Neural cell (in vitro differentiated cells): ENCODE results near the gene NRXN2. TPM values are rescaled to one million over a fixed set of nuclear protein-coding genes. Genes with fewer than 3 reads are reported as not detected.

Experiments
- H2AFZ ChIP-seq: fragments of 200-600, 300-800 bp; sonication (generic), shearing (Covaris generic); 2 replicates; pipeline ENCODE4 v1.6.0; 2014; ENCODE audit warnings: low read depth, mild to moderate bottlenecking, antibody characterized with exemption, low read length, moderate library complexity
- H3F3A ChIP-seq: fragments of 200-600 bp; shearing (Covaris generic); 2 replicates; pipeline ENCODE4 v1.6.1; 2016; ENCODE audit warnings: mild to moderate bottlenecking, moderate library complexity, mixed read lengths, antibody characterized with exemption, low read length; ENCODE audit not compliant: insufficient read depth, poor library complexity, severe bottlenecking
- H3K27ac ChIP-seq: fragments of 200-600, 300-800 bp; sonication (generic), shearing (Covaris generic); 2 replicates; pipeline ENCODE4 v1.5.1; 2014; ENCODE audit warnings: mild to moderate bottlenecking, low read length, moderate library complexity
- H3K27me3 ChIP-seq: fragments of 300-800, 200-600 bp; sonication (generic), shearing (Covaris generic); 2 replicates; pipeline ENCODE4 v1.6.0; 2014; ENCODE audit warnings: mild to moderate bottlenecking, low read depth, low read length, moderate library complexity; ENCODE audit not compliant: insufficient read depth
- H3K36me3 ChIP-seq: fragments of 300-800, 200-600 bp; sonication (generic), shearing (Covaris generic); 2 replicates; pipeline ENCODE4 v1.5.1; 2014; ENCODE audit warnings: mild to moderate bottlenecking, antibody characterized with exemption, low read length, moderate library complexity; ENCODE audit not compliant: insufficient read depth
- H3K4me2 ChIP-seq: fragments of 300-800, 200-600 bp; sonication (generic), shearing (Covaris generic); 2 replicates; pipeline ENCODE4 v1.6.0; 2014; ENCODE audit warnings: mild to moderate bottlenecking, low read length
- H3K4me3 ChIP-seq: fragments of 300-800, 200-600 bp; sonication (generic), shearing (Covaris generic); 2 replicates; pipeline ENCODE4 v1.5.1; 2014; ENCODE audit warnings: mild to moderate bottlenecking, low read length, moderate library complexity
- H3K79me2 ChIP-seq: fragments of 200-600 bp; shearing (Covaris generic); replicated peaks from 2 replicates; pipeline ENCODE4 v1.6.0; 2014; ENCODE audit warnings: mild to moderate bottlenecking, low read length, moderate library complexity; ENCODE audit not compliant: insufficient read depth
- H3K9ac ChIP-seq: fragments of 300-800, 200-600 bp; sonication (generic), shearing (Covaris generic); 2 replicates; pipeline ENCODE4 v1.6.1; 2016; ENCODE audit warnings: mild to moderate bottlenecking, low read length, mixed read lengths
- H3K9me2 ChIP-seq: fragments of 200-600 bp; shearing (Covaris generic); 2 replicates; pipeline ENCODE4 v1.6.1; 2016; ENCODE audit warnings: mild to moderate bottlenecking, low read length, mixed read lengths; ENCODE audit not compliant: insufficient read depth
- H3K9me3 ChIP-seq: fragments of 200-600, 300-800 bp; sonication (generic), shearing (Covaris generic); 2 replicates; pipeline ENCODE4 v1.6.1; 2016; ENCODE audit warnings: mild to moderate bottlenecking, mixed run types, low read length, moderate library complexity, mixed read lengths
- H4K20me1 ChIP-seq: fragments of 200-600 bp; shearing (Covaris generic); 2 replicates; pipeline ENCODE4 v1.6.1; 2016; ENCODE audit warnings: mild to moderate bottlenecking, mixed run types; ENCODE audit not compliant: insufficient read depth
- EP300 ChIP-seq: fragments of 450-650 bp; conservative IDR thresholded peaks from 2 replicates; pipeline ENCODE4 v1.6.1; 2014; ENCODE audit warnings: antibody characterized with exemption, mild to moderate bottlenecking, moderate library complexity; ENCODE audit not compliant: poor library complexity, severe bottlenecking
- EZH2 ChIP-seq: fragments of 200-600, 300-800 bp; shearing (Covaris generic), sonication (generic); IDR thresholded peaks from 2 replicates; pipeline ENCODE4 v1.6.1; 2014; ENCODE audit warnings: antibody characterized with exemption, low read length, borderline replicate concordance, mild to moderate bottlenecking; ENCODE audit not compliant: insufficient read depth, poor library complexity, severe bottlenecking
- MXI1 ChIP-seq: fragments of 450-650 bp; conservative IDR thresholded peaks from 2 replicates; pipeline ENCODE4 v1.6.1; 2014; ENCODE audit warnings: antibody characterized with exemption, mild to moderate bottlenecking; ENCODE audit not compliant: poor library complexity, severe bottlenecking
- POLR2AphosphoS5 ChIP-seq: IDR thresholded peaks from 2 replicates; pipeline ENCODE4 v1.6.1; 2012
- RAD21 ChIP-seq: fragments of 450-650 bp; conservative IDR thresholded peaks from 2 replicates; pipeline ENCODE4 v1.6.1; 2014; ENCODE audit warnings: antibody characterized with exemption, mild to moderate bottlenecking, moderate library complexity
- SMC3 ChIP-seq: fragments of 450-650 bp; conservative IDR thresholded peaks from 2 replicates; pipeline ENCODE4 v1.6.1; 2014; ENCODE audit warnings: antibody characterized with exemption, mild to moderate bottlenecking, moderate library complexity; ENCODE audit not compliant: poor library complexity
- TAF1 ChIP-seq: IDR thresholded peaks from 2 replicates; pipeline ENCODE4 v1.6.1; 2012; ENCODE audit warnings: low read depth
- polyA plus RNA-seq: library from polyadenylated mRNA; depleted of rRNA; stranded (reverse); fragments of >200 nt; gene quantifications from 2 replicates; pipeline ENCODE4 v1.2.3, GENCODE V29; 2014
- TF ChIP-seq, protein P1 (sequence below): fragments of 450-650 bp; IDR thresholded peaks from 2 replicates; pipeline ENCODE4 v1.5.1; 2014; ENCODE audit warnings: antibody characterized with exemption, mild to moderate bottlenecking, moderate library complexity; ENCODE audit not compliant: poor library complexity, severe bottlenecking
- TF ChIP-seq, protein P2 (sequence below): IDR thresholded peaks from 2 replicates; pipeline ENCODE4 v1.6.1; 2012; ENCODE audit warnings: borderline replicate concordance

NRXN2 gene
- polyA plus RNA-seq, 1 donor from 2014 or later = 68.0 TPM

DNA sequence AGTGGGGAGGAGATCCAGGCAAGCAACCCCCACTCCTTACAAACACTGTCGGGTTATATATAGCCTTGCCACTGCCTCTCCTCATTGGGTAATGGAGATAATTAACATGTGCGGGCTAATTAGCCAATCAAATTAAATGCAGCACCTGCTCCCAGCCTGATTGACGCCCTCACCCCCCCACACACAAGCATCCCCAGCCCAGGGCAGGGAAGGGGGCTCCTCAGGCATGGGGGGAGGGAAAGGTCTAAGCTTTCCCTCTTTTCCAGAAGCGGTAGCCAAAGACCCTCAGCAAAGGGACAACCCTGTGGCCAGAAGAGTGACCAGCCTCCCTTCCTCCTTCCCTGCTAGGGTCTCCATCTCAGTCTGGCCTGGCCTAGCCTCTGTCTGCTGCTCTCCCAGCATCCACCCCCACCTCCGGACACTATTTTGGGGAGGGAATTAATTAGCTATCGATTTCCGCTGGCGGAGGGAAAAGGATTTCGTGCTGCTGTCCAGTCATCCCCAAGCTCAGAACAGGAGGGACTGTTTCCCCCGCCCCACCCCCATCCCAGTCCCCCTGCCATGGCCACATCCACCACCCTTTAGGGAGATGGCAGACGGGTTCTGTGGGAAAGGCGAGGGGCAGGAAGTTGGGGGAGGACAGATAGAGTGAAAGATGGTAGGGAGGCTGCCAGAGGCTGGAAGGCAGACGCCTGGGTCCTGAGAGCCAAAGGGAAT, 7.1 kb downstream of the NRXN2 start:
- Histone ChIP-seq H3K9me2 (no peaks in the 10 kb centered on the region), H3F3A (no peaks in the 10 kb centered on the region), H3K4me3 (peak overlapping the region; percentile 64), H3K9ac (peak overlapping the region; percentile 64), H3K36me3 (no peaks in the 10 kb centered on the region), H3K27me3 (no peaks in the 10 kb centered on the region), H3K79me2 (peaks cover 57% of the 10 kb centered on the region), H4K20me1 (peaks cover 42% of the 10 kb centered on the region), H3K4me2 (no peak overlapping the region), H3K9me3 (no peaks in the 10 kb centered on the region), H2AFZ (no peak overlapping the region), H3K27ac (peak overlapping the region; percentile 88)
- TF ChIP-seq MXI1 (no peak), EZH2 (no peak), EP300 (no peak), RAD21 (no peak), POLR2AphosphoS5 (no peak), SMC3 (no peak), TAF1 (no peak)
- TF ChIP-seq, protein P1, sequence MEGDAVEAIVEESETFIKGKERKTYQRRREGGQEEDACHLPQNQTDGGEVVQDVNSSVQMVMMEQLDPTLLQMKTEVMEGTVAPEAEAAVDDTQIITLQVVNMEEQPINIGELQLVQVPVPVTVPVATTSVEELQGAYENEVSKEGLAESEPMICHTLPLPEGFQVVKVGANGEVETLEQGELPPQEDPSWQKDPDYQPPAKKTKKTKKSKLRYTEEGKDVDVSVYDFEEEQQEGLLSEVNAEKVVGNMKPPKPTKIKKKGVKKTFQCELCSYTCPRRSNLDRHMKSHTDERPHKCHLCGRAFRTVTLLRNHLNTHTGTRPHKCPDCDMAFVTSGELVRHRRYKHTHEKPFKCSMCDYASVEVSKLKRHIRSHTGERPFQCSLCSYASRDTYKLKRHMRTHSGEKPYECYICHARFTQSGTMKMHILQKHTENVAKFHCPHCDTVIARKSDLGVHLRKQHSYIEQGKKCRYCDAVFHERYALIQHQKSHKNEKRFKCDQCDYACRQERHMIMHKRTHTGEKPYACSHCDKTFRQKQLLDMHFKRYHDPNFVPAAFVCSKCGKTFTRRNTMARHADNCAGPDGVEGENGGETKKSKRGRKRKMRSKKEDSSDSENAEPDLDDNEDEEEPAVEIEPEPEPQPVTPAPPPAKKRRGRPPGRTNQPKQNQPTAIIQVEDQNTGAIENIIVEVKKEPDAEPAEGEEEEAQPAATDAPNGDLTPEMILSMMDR = no peak
- TF ChIP-seq, protein P2, sequence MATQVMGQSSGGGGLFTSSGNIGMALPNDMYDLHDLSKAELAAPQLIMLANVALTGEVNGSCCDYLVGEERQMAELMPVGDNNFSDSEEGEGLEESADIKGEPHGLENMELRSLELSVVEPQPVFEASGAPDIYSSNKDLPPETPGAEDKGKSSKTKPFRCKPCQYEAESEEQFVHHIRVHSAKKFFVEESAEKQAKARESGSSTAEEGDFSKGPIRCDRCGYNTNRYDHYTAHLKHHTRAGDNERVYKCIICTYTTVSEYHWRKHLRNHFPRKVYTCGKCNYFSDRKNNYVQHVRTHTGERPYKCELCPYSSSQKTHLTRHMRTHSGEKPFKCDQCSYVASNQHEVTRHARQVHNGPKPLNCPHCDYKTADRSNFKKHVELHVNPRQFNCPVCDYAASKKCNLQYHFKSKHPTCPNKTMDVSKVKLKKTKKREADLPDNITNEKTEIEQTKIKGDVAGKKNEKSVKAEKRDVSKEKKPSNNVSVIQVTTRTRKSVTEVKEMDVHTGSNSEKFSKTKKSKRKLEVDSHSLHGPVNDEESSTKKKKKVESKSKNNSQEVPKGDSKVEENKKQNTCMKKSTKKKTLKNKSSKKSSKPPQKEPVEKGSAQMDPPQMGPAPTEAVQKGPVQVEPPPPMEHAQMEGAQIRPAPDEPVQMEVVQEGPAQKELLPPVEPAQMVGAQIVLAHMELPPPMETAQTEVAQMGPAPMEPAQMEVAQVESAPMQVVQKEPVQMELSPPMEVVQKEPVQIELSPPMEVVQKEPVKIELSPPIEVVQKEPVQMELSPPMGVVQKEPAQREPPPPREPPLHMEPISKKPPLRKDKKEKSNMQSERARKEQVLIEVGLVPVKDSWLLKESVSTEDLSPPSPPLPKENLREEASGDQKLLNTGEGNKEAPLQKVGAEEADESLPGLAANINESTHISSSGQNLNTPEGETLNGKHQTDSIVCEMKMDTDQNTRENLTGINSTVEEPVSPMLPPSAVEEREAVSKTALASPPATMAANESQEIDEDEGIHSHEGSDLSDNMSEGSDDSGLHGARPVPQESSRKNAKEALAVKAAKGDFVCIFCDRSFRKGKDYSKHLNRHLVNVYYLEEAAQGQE = no peak

DNA sequence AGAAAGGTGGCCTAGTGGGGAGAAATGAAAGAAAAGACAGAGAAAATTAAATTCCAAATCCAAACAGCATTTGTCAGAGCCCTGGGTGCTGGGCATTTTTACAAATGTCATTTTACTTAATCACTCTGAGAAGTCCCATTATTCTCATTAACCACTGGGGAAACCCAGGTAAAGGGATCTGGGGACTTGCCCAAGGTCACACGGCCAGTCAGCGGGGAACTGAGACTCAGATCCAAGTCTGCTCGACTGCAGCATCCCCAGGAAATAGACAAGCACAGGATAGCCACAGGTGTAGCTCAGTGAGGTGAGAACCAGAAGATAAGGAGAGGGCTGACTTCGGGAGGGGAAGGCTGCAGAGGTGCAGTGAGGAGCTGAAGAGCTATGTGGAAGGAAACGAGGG, 7.9 kb downstream of the NRXN2 start:
- H3K27ac ChIP-seq = peak overlapping the region; percentile 88
- no peaks in the 10 kb centered on the region for H3K36me3 ChIP-seq
- peaks cover 48% of the 10 kb centered on the region for H4K20me1 ChIP-seq
- no peaks in the 10 kb centered on the region for H3F3A ChIP-seq
- H3K79me2 ChIP-seq = peaks cover 57% of the 10 kb centered on the region
- H3K9ac ChIP-seq = peak overlapping the region; percentile 64
- H3K27me3 ChIP-seq = no peaks in the 10 kb centered on the region
- TF ChIP-seq MXI1 (no peak), RAD21 (no peak), SMC3 (no peak), TAF1 (no peak)
- TF ChIP-seq, protein P2 = no peak
- no peak overlapping the region for H3K4me2 ChIP-seq
- peak overlapping the region; percentile 64 for H3K4me3 ChIP-seq
- H3K9me3 ChIP-seq = no peaks in the 10 kb centered on the region
- H3K9me2 ChIP-seq = no peaks in the 10 kb centered on the region
- H2AFZ ChIP-seq = no peak overlapping the region
